IMR-90 (cell line): Measurements from ENCODE around the gene RHBDL1. TPM values are rescaled to one million over a fixed set of nuclear protein-coding genes. Genes with fewer than 3 reads are reported as not detected.

ENCODE experiments used
- ATAC-seq: fragments of 200-7000 bp; cut with Tn5 transposase; 2 replicates; pipeline ENCODE4 v1.9.1; 2020; ENCODE audit warnings: low read depth, mild to moderate bottlenecking, moderate library complexity
- BruUV-seq: library from RNA; stranded (reverse); fragments of 400-500 nt; replicated peaks from 2 replicates; lab custom pipeline; 2021; lab: Mats Ljungman, UMichigan
- CTCF ChIA-PET: fragments of 300-600 bp; formaldehyde crosslinking; extraction: SDS; loops from one replicate; lab custom pipeline; 2021; ENCODE audit warnings: antibody characterized with exemption; lab: Yijun Ruan, JAX
- POLR2A ChIA-PET: fragments of 300-600 bp; sonication (Branson Sonifier 250); formaldehyde crosslinking; loops from one replicate; lab custom pipeline; 2022; ENCODE audit warnings: antibody characterized with exemption; ENCODE audit not compliant: unreplicated experiment; lab: Charles Lee
- DNase-seq: peaks from one replicate; pipeline ENCODE4 v3.0.0; 2013
- H2AFZ ChIP-seq: replicated peaks from 2 replicates; pipeline ENCODE3; 2013; ENCODE audit warnings: low read length, mild to moderate bottlenecking; ENCODE audit not compliant: poor library complexity
- H2AK5ac ChIP-seq: 2 replicates; pipeline ENCODE4 v1.6.1; 2013; ENCODE audit warnings: low read depth, low read length, inconsistent platforms
- H2AK9ac ChIP-seq: replicated peaks from 2 replicates; pipeline ENCODE3; 2013; ENCODE audit warnings: mild to moderate bottlenecking, low read depth, low read length, moderate library complexity; ENCODE audit not compliant: poor library complexity
- H2BK120ac ChIP-seq: 2 replicates; pipeline ENCODE4 v1.6.1; 2013; ENCODE audit warnings: low read depth, low read length, inconsistent platforms
- H2BK15ac ChIP-seq: 3 replicates; pipeline ENCODE4 v1.6.1; 2013; ENCODE audit warnings: low read depth, low read length, inconsistent platforms
- H2BK20ac ChIP-seq: 2 replicates; pipeline ENCODE4 v1.6.1; 2013; ENCODE audit warnings: low read depth, mild to moderate bottlenecking, inconsistent platforms, low read length, moderate library complexity
- H2BK5ac ChIP-seq: 2 replicates; pipeline ENCODE4 v1.6.1; 2013; ENCODE audit warnings: mild to moderate bottlenecking, low read depth, low read length, inconsistent platforms; ENCODE audit not compliant: poor library complexity, severe bottlenecking
- H3K14ac ChIP-seq: replicated peaks from 2 replicates; pipeline ENCODE4 v1.6.1; 2013; ENCODE audit warnings: low read depth, low read length, inconsistent platforms
- H3K18ac ChIP-seq: 2 replicates; pipeline ENCODE4 v1.6.1; 2013; ENCODE audit warnings: low read depth, low read length, control low read depth
- H3K23ac ChIP-seq: 2 replicates; pipeline ENCODE4 v1.6.1; 2013; ENCODE audit warnings: low read depth, low read length, inconsistent platforms
- H3K27ac ChIP-seq: 2 replicates; pipeline ENCODE4 v1.5.1; 2013; ENCODE audit warnings: mild to moderate bottlenecking, control low read depth, low read length; ENCODE audit not compliant: insufficient read depth
- H3K27me3 ChIP-seq: 2 replicates; pipeline ENCODE4 v1.6.1; 2013; ENCODE audit warnings: low read length; ENCODE audit not compliant: control insufficient read depth, insufficient read depth
- H3K36me3 ChIP-seq: 2 replicates; pipeline ENCODE4 v1.6.1; 2013; ENCODE audit warnings: low read length, mixed read lengths; ENCODE audit not compliant: control insufficient read depth, insufficient read depth
- H3K4ac ChIP-seq: 2 replicates; pipeline ENCODE4 v1.6.1; 2013; ENCODE audit warnings: low read depth, low read length, inconsistent platforms
- H3K4me1 ChIP-seq: 2 replicates; pipeline ENCODE4 v1.6.1; 2013; ENCODE audit warnings: low read length, mixed read lengths; ENCODE audit not compliant: control insufficient read depth, insufficient read depth
- H3K4me2 ChIP-seq: 2 replicates; pipeline ENCODE4 v1.6.1; 2013; ENCODE audit warnings: low read depth, mild to moderate bottlenecking, control low read depth, low read length, moderate library complexity
- H3K4me3 ChIP-seq: 2 replicates; pipeline ENCODE4 v1.5.1; 2013; ENCODE audit warnings: low read depth, mild to moderate bottlenecking, control low read depth, low read length, moderate library complexity; ENCODE audit not compliant: insufficient read depth
- H3K56ac ChIP-seq: 2 replicates; pipeline ENCODE4 v1.6.1; 2013; ENCODE audit warnings: low read length, inconsistent platforms; ENCODE audit not compliant: insufficient read depth; ENCODE audit errors: extremely low read depth
- H3K79me1 ChIP-seq, 2 experiments: 2 replicates each; pipeline ENCODE4 v1.6.1; 2013; ENCODE audit warnings: low read length in 2 of 2, inconsistent platforms in 1 of 2, low read depth in 1 of 2
- H3K9ac ChIP-seq: 2 replicates; pipeline ENCODE4 v1.6.1; 2013; ENCODE audit warnings: low read depth, low read length, control low read depth
- H3K9me1 ChIP-seq: 2 replicates; pipeline ENCODE4 v1.6.1; 2013; ENCODE audit warnings: low read length, inconsistent platforms; ENCODE audit not compliant: insufficient read depth
- H3K9me3 ChIP-seq: 2 replicates; pipeline ENCODE4 v1.6.1; 2013; ENCODE audit warnings: low read length; ENCODE audit not compliant: control insufficient read depth, insufficient read depth
- H4K20me1 ChIP-seq: 2 replicates; pipeline ENCODE4 v1.6.1; 2013; ENCODE audit warnings: low read length, inconsistent platforms; ENCODE audit not compliant: insufficient read depth
- H4K5ac ChIP-seq: 2 replicates; pipeline ENCODE4 v1.6.1; 2013; ENCODE audit warnings: mild to moderate bottlenecking, low read depth, low read length, control low read depth
- H4K8ac ChIP-seq, 2 experiments: 2 replicates each; pipeline ENCODE4 v1.6.1; 2013; ENCODE audit warnings: low read depth in 2 of 2, low read length in 2 of 2, control low read depth in 1 of 2, inconsistent platforms in 1 of 2
- H4K91ac ChIP-seq: 2 replicates; pipeline ENCODE4 v1.6.1; 2013; ENCODE audit warnings: low read depth, low read length, inconsistent platforms; ENCODE audit not compliant: insufficient read depth
- CTCF ChIP-seq: conservative IDR thresholded peaks from 2 replicates; pipeline ENCODE4 v1.5.1; 2012; ENCODE audit warnings: mild to moderate bottlenecking, low read depth, low read length, improper control_type of control experiment
- FOS ChIP-seq: fragments of 150-350 bp; IDR thresholded peaks from 2 replicates; pipeline ENCODE4 v1.6.1; 2016; ENCODE audit warnings: low read depth, low read length
- MXI1 ChIP-seq: IDR thresholded peaks from 2 replicates; pipeline ENCODE4 v1.6.1; 2012; ENCODE audit warnings: low read depth, mild to moderate bottlenecking, low read length, moderate library complexity, borderline replicate concordance
- WGBS, 2 experiments: methylation state at CpG; one replicate each; pipeline versions ENCODE4 v1.1.5 to v1.1.7; 2013; ENCODE audit warnings: missing lambda C conversion rate in 2 of 2; ENCODE audit not compliant: insufficient read length in 1 of 2; ENCODE audit errors: extremely low coverage in 2 of 2; 5-methylcytosine and 5-hydroxymethylcytosine counted together
- dilution Hi-C: fragments of 300-500 bp; cut with HindIII; formaldehyde crosslinking; loops from one replicate; pipeline ENCODE4 v1.14.3; 2018; ENCODE audit warnings: low sequenced_read_pairs; ENCODE audit not compliant: unreplicated experiment
- in situ Hi-C: fragments of 300-500 bp; cut with MboI; formaldehyde crosslinking; loops from 3 replicates; pipeline ENCODE4 v1.14.3; 2019; ENCODE audit warnings: low sequenced_read_pairs, inconsistent platforms, mixed read lengths
- intact Hi-C: fragments of 100-400 bp; cut with micrococcal nuclease; formaldehyde crosslinking; loops from 2 replicates; pipeline ENCODE4 v1.10.0; 2022
- polyA plus RNA-seq, 3 experiments: library from polyadenylated mRNA; depleted of rRNA; stranded (reverse); fragments of >200 nt; gene quantifications; 2 replicates each; pipeline ENCODE4 v1.2.3, GENCODE V29; 2012; ENCODE audit warnings: low replicate concordance in 1 of 3
- total RNA-seq: library from RNA; depleted of rRNA; stranded (reverse); fragments of >200 nt; gene quantifications from 2 replicates; pipeline ENCODE4 v1.2.3, GENCODE V29; 2012

Gene RHBDL1
- total and polyA plus RNA-seq, 2 of the 4 experiments (the other 2 are of a cell fraction), result 0.72 to 4.1 TPM

GRCh38 chr16:700684-701584 lies 25.5 kb downstream of the RHBDL1 start:
- no peak overlapping the region for H3K14ac ChIP-seq
- H2BK120ac ChIP-seq, result no peak overlapping the region
- H3K9me1 ChIP-seq, result no peaks in the 10 kb centered on the region
- no peak overlapping the region for H3K4me3 ChIP-seq
- no peak overlapping the region for H3K27ac ChIP-seq
- intact Hi-C loops (no loop called here), dilution Hi-C loops (no loop called here), in situ Hi-C loops (loop anchor here (25.0 kb wide), 1 partner anchor 361 kb away; the partner anchor contains the start of gene SSTR5)
- no peak overlapping the region for H4K8ac ChIP-seq
- no peaks in the 10 kb centered on the region for H3K4me1 ChIP-seq
- no peak overlapping the region for H4K5ac ChIP-seq
- H3K9me3 ChIP-seq, result no peaks in the 10 kb centered on the region
- H4K20me1 ChIP-seq, result peaks cover 5% of the 10 kb centered on the region
- BruUV-seq, result no TSS peak
- no peak overlapping the region for H3K56ac ChIP-seq
- no peak overlapping the region for H4K91ac ChIP-seq
- TF ChIP-seq CTCF, result no peak
- peak; percentile 42; the same call in 1 of the 2 replicates for TF ChIP-seq MXI1
- no peak for TF ChIP-seq FOS
- no peak overlapping the region for H3K9ac ChIP-seq
- no peak overlapping the region for H2BK5ac ChIP-seq
- H2BK15ac ChIP-seq, result no peak overlapping the region
- H3K4me2 ChIP-seq, result no peak overlapping the region
- no peak overlapping the region for H2AK9ac ChIP-seq
- H3K18ac ChIP-seq, result no peak overlapping the region
- peaks cover 69% of the 10 kb centered on the region for H3K27me3 ChIP-seq
- H3K79me1 ChIP-seq, result no peaks in the 10 kb centered on the region
- WGBS, 2 experiments, result 6% methylated on average over 36 of the region's 76 CpGs; no CpG with 5 or more reads in 1 of the 2 experiments
- H3K36me3 ChIP-seq, result no peaks in the 10 kb centered on the region
- no peak overlapping the region for H2AK5ac ChIP-seq
- DNase-seq, result no peak
- peak; percentile 88 for ATAC-seq
- POLR2A ChIA-PET, result no interaction called here
- no peak overlapping the region for H2BK20ac ChIP-seq
- H2AFZ ChIP-seq, result no peak overlapping the region
- no peak overlapping the region for H3K4ac ChIP-seq
- CTCF ChIA-PET, result interaction anchor here (0.6 kb wide), 1 partner anchor 1194 kb away, joined by 3 read pairs; no protein-coding TSS in a partner anchor
- H3K23ac ChIP-seq, result no peak overlapping the region
